Type B pancreatic cell (in vitro differentiated cells): ENCODE measurements around the gene NCAPH2. TPM values are rescaled to one million over a fixed set of nuclear protein-coding genes. Genes with fewer than 3 reads are reported as not detected.

Experiments
- DNase-seq: peaks from one replicate; pipeline ENCODE4 v3.0.0; 2021; ENCODE audit warnings: mixed read lengths; ENCODE audit not compliant: unreplicated experiment; ENCODE audit errors: extremely low spot score
- H3K27ac Mint-ChIP-seq: 2 replicates; pipeline ENCODE4 v1.8.0; 2021; ENCODE audit warnings: mild to moderate bottlenecking, mixed read lengths
- H3K27me3 Mint-ChIP-seq: 2 replicates; pipeline ENCODE4 v1.8.0; 2021; ENCODE audit warnings: mixed read lengths
- H3K36me3 Mint-ChIP-seq: 2 replicates; pipeline ENCODE4 v1.8.0; 2021; ENCODE audit warnings: mixed read lengths
- H3K4me1 Mint-ChIP-seq: one replicate; pipeline ENCODE4 v1.8.0; 2021; ENCODE audit warnings: mixed read lengths; ENCODE audit not compliant: unreplicated experiment
- H3K4me3 Mint-ChIP-seq: 2 replicates; pipeline ENCODE4 v1.8.0; 2021; ENCODE audit warnings: mild to moderate bottlenecking, mixed read lengths
- H3K9me3 Mint-ChIP-seq: 2 replicates; pipeline ENCODE4 v1.8.0; 2021; ENCODE audit warnings: mixed read lengths
- CTCF ChIP-seq: fragments of 200-600 bp; sonication (generic); conservative IDR thresholded peaks from 2 replicates; pipeline ENCODE4 v1.5.0; 2021; ENCODE audit warnings: antibody characterized with exemption, mild to moderate bottlenecking
- total RNA-seq: library from RNA; stranded (reverse); gene quantifications from 2 replicates; pipeline ENCODE4 v1.2.1, GENCODE V29; 2021; ENCODE audit warnings: low replicate concordance

Gene NCAPH2
- total RNA-seq, 1 donor from 2014 or later, result 75.2 TPM

- no peaks in the 10 kb centered on the region for H3K27me3 Mint-ChIP-seq
- peak; percentile 67 for DNase-seq
- H3K9me3 Mint-ChIP-seq, result no peaks in the 10 kb centered on the region
- H3K4me1 Mint-ChIP-seq, result peaks cover 9% of the 10 kb centered on the region
- H3K4me3 Mint-ChIP-seq, result peak overlapping the region; percentile 93
- H3K36me3 Mint-ChIP-seq, result no peaks in the 10 kb centered on the region
- no peak for TF ChIP-seq CTCF
- H3K27ac Mint-ChIP-seq, result no peak overlapping the region
These were observed 2.0 kb upstream of the NCAPH2 start for GRCh38 chr22:50505776-50506610.

GRCh38 chr22:50506611-50507420, 1.2 kb upstream of the NCAPH2 start:
- Mint-ChIP-seq H3K36me3 (no peaks in the 10 kb centered on the region), H3K4me1 (peaks cover 9% of the 10 kb centered on the region)

GRCh38 chr22:50507421-50507990, 518 bp upstream of the NCAPH2 start, which contains the start of gene LMF2:
LMF2 (minus strand) TSS chr22:50507702; CDS start chr22:50507675, 27 bp downstream.
- DNase-seq, result peak; percentile 96
- Mint-ChIP-seq H3K9me3 (no peaks in the 10 kb centered on the region), H3K4me3 (peak within 1 kb of the TSS; percentile 93), H3K4me1 (peaks cover 9% of the 10 kb centered on the region), H3K27me3 (no peaks in the 10 kb centered on the region), H3K36me3 (no peaks in the 10 kb centered on the region), H3K27ac (peak within 1 kb of the TSS; percentile 89)
- TF ChIP-seq CTCF, result no peak

More at GRCh38 chr22:50506611-50507420, 1.2 kb upstream of the NCAPH2 start:
- Mint-ChIP-seq H3K27ac (peak overlapping the region; percentile 84), H3K4me3 (peak overlapping the region; percentile 93), H3K27me3 (no peaks in the 10 kb centered on the region), H3K9me3 (no peaks in the 10 kb centered on the region)
- TF ChIP-seq CTCF, result no peak
- DNase-seq, result peak; percentile 71

GRCh38 chr22:50508897-50509296, 873 bp downstream of the NCAPH2 start:
- DNase-seq, result no peak
- Mint-ChIP-seq H3K27me3 (no peaks in the 10 kb centered on the region), H3K9me3 (no peaks in the 10 kb centered on the region), H3K4me1 (peaks cover 9% of the 10 kb centered on the region), H3K4me3 (peak overlapping the region; percentile 92), H3K36me3 (no peaks in the 10 kb centered on the region), H3K27ac (peak overlapping the region; percentile 89)
- TF ChIP-seq CTCF, result no peak

- no peak overlapping the region for H3K4me3 Mint-ChIP-seq
- H3K27me3 Mint-ChIP-seq, result no peaks in the 10 kb centered on the region
- no peak for DNase-seq
- H3K9me3 Mint-ChIP-seq, result no peaks in the 10 kb centered on the region
- H3K36me3 Mint-ChIP-seq, result peaks cover 4% of the 10 kb centered on the region
- H3K4me1 Mint-ChIP-seq, result peaks cover 9% of the 10 kb centered on the region
- TF ChIP-seq CTCF, result no peak
- no peak overlapping the region for H3K27ac Mint-ChIP-seq
These were observed 5.2 kb downstream of the NCAPH2 start for GRCh38 chr22:50513175-50513574.
